HAP-1 (cell line): Measurements from ENCODE around the gene SKP1.
A peak's percentile ranks its signal among the peaks of the same experiment; 100 is the strongest.

Experiments used
- DNase-seq, 2 experiments: peaks; one replicate each; pipeline ENCODE4 v3.0.0-alpha.2; 2016 to 2020; ENCODE audit warnings: low spot score in 2 of 2
- H3K27me3 ChIP-seq: fragments of 250-450 bp; sonication (Bioruptor Pico); 2 replicates; pipeline ENCODE4 v1.5.1; 2020; ENCODE audit warnings: low read depth, mild to moderate bottlenecking, moderate library complexity
- H3K36me3 ChIP-seq: fragments of 250-450 bp; sonication (Bioruptor Pico); replicated peaks from 2 replicates; pipeline ENCODE4 v1.5.1; 2020; ENCODE audit warnings: mild to moderate bottlenecking
- H3K4me1 ChIP-seq: fragments of 250-450 bp; sonication (Bioruptor Pico); 2 replicates; pipeline ENCODE4 v1.5.1; 2020; ENCODE audit warnings: mild to moderate bottlenecking
- H3K4me3 ChIP-seq: fragments of 250-450 bp; sonication (Bioruptor Pico); 2 replicates; pipeline ENCODE4 v1.5.1; 2020; ENCODE audit warnings: mild to moderate bottlenecking, moderate library complexity
- H3K9me3 ChIP-seq: fragments of 250-450 bp; sonication (Bioruptor Pico); 2 replicates; pipeline ENCODE4 v1.5.1; 2020; ENCODE audit warnings: mild to moderate bottlenecking, moderate library complexity
- in situ Hi-C: fragments of 300-500 bp; cut with MboI; formaldehyde crosslinking; loops from 3 replicates; pipeline ENCODE4 v1.14.3; 2020; ENCODE audit warnings: low sequenced_read_pairs, inconsistent platforms, mixed read lengths

Gene SKP1

DNA sequence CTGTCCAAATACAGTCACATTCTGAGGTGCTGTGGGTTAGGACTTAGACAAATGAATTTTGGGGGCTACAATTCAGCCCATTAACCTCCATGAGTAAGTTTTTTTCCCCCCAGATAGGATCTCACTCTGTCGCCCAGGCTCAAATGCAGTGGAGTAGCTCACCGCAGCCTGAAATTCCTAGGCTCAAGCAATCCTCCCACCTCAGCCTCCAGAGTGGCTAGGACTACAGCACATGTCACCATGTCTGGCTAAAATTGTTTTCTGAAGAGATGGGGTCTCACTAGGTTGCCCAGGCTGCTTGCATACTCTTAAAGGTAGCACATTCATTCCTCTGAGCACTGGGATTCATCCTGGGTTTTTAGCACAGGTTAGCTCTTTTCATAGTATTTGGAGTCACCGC is 26.9 kb upstream of the SKP1 start:
- in situ Hi-C loops = no loop called here
- Histone ChIP-seq H3K4me3 (no peak overlapping the region), H3K36me3 (peaks cover 67% of the 10 kb centered on the region), H3K27me3 (no peaks in the 10 kb centered on the region), H3K9me3 (no peaks in the 10 kb centered on the region), H3K4me1 (no peaks in the 10 kb centered on the region; the same call in 1 of the 2 replicates)
- no peak for DNase-seq

DNA sequence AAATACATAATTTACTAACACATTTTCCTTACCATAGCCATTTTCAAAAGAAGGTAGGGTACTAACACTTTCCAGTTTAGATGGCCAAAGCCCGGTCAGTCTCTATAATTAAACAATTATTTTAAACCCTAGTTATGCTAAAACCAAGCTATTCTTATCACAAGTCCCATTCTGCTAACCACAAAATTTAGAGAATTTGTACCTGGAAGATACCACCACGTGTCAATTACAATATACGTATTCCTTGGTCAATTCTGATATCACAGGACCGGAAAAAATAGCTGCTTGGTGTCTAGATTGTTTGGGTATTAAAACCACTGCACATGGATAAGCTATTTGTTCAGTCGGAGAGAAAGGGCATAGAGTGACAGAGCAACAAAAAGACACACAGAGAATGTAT is 18.9 kb upstream of the SKP1 start:
- in situ Hi-C loops = loop anchor here (25.0 kb wide), 1 partner anchor 392 kb away; no protein-coding TSS in a partner anchor
- DNase-seq = no peak
- Histone ChIP-seq H3K27me3 (no peaks in the 10 kb centered on the region), H3K36me3 (peaks cover 56% of the 10 kb centered on the region), H3K9me3 (no peaks in the 10 kb centered on the region), H3K4me3 (no peak overlapping the region), H3K4me1 (no peaks in the 10 kb centered on the region)

DNA sequence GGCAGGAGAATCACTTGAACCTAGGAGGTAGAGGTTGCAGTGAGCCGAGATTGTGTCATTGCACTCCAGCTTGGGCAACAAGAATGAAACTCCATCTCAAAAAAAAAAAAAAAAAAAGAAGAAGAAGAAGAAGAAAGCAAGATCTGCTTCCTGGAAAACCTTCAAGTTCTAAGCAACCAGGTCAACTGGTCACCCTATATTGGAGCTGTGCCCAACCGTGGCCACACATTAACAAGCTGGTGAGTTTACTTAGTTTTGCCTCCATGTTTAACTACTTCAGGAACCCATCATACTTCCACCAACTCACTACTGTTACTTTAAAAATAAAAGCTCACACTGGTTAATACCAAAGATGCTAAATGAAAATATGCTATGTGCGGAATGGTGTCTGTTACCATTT is 12.3 kb upstream of the SKP1 start:
- no peak for DNase-seq
- no peaks in the 10 kb centered on the region for H3K4me1 ChIP-seq
- no peaks in the 10 kb centered on the region for H3K9me3 ChIP-seq
- no peaks in the 10 kb centered on the region for H3K27me3 ChIP-seq
- in situ Hi-C loops = loop anchor here (25.0 kb wide), 1 partner anchor 398 kb away; no protein-coding TSS in a partner anchor
- no peak overlapping the region for H3K4me3 ChIP-seq
- H3K36me3 ChIP-seq = 0 out of 2 replicates have a peak, but pooled peaks cover 4% of the 10 kb centered on the region

DNA sequence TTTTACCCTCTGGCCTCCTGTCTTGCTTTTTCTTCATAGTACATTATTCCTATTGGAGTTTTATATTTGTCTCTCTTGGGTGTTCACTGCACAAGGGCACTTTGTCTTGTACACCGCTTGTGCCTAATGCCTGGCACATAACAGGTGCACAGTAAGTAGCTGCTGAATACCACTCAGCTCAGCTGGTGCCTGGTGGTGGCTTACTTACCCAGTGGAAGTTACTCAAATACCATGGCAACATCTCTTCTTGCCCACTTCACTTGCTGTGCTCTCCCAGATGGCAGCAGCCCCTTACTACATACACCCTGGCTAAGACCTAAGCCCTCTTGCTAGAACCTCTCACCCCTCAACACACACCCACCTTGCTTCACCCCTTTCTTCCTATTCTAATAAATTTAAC is 11.3 kb upstream of the SKP1 start:
- no peaks in the 10 kb centered on the region for H3K27me3 ChIP-seq
- no peak for DNase-seq
- H3K9me3 ChIP-seq = no peaks in the 10 kb centered on the region
- no peak overlapping the region for H3K4me3 ChIP-seq
- no peaks in the 10 kb centered on the region for H3K36me3 ChIP-seq
- H3K4me1 ChIP-seq = no peaks in the 10 kb centered on the region
- in situ Hi-C loops = loop anchor here (25.0 kb wide), 1 partner anchor 399 kb away; no protein-coding TSS in a partner anchor

DNA sequence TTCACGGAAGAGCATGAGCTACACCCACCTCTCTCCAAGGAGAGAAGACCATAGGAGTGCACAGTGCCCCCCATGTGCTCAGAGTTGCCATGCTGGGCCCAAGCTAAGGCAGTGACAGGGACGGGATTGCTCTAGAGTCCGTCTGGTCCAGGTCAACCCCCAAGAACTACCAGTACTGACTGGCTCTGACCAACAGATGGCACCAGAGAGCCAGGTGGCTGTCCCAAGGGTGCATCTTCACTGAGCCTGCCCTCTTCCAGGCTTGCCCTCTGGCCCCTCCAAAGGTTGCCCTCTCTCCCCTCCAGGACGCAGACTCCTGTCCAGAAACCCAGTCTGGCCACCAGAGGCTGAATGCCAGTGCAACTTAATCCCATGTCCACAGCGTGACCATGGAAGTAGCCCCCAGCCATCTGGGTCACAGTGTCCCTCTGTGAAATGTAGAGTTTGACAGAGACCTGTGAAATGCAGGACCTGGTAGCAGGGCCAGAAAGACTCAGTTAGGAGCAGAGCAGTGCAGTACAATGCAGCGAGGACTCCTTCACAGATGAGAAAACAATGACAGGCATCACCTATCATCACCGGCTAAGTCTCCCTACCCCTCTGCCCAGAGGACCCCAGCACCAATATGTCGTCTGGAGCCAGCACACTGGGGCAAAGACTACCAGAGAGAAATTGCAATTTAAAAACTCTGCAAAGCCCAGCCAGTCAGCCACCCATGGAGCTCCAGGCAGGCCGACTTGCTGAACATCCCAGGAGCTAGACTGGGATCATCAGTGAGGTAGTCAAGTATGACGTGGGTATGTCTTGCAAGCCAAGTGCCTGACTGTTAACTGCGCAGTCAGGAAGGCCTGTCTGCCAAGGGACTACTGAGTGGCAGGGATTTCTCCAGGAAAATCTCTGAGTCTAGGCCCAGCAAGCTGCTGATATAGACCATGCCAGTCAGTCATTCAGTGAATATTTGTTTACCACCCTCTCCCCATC is 7.7 kb upstream of the SKP1 start:
- H3K4me1 ChIP-seq = no peaks in the 10 kb centered on the region
- H3K4me3 ChIP-seq = no peak overlapping the region
- H3K36me3 ChIP-seq = no peaks in the 10 kb centered on the region
- peak; percentile 46 to 82 for DNase-seq
- H3K9me3 ChIP-seq = no peaks in the 10 kb centered on the region
- no peaks in the 10 kb centered on the region for H3K27me3 ChIP-seq
- in situ Hi-C loops = loop anchor here (5.0 to 25.0 kb wide), 2 partner anchors 103 to 403 kb away; no protein-coding TSS in a partner anchor

DNA sequence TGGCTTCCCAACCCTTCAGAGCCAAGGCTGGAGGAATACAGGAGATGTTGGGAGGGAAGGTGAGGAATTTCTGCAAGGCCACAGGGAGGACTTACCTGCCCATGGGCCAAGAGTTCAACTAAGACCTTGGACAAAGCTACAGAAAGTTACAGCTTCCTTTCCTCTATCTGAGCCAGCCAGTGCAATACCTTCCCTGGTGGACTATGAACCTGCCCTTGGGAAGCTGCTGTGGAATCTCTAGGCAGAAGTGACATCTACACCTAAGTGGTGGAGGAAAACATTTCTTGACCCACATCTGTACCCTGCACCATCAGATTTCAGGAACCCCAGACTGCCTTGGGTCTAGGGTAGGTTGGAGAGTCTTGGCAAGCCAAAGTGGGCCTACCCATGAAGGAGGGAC is 6.7 kb upstream of the SKP1 start:
- DNase-seq = no peak
- in situ Hi-C loops = loop anchor here (5.0 to 25.0 kb wide), 2 partner anchors 104 to 404 kb away; no protein-coding TSS in a partner anchor
- H3K4me1 ChIP-seq = no peaks in the 10 kb centered on the region
- no peaks in the 10 kb centered on the region for H3K36me3 ChIP-seq
- no peaks in the 10 kb centered on the region for H3K27me3 ChIP-seq
- no peak overlapping the region for H3K4me3 ChIP-seq
- H3K9me3 ChIP-seq = no peaks in the 10 kb centered on the region

DNA sequence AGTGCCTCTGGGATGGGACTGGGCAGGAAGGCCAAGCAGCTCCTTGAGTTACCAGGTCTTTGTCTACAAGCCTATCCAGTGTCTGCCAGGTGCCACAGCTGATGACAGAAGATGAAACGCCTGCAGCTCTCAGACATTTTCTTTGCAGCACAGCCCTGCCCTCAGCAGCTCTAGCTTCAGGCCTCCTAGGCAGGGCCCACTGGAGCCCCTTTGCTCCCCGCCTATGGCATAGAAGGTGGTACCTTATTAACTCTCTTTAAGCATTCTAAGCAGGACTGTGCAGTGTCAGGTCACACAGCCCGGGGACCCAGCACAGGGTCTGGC is 1.3 kb upstream of the SKP1 start:
- DNase-seq = no peak
- no peaks in the 10 kb centered on the region for H3K27me3 ChIP-seq
- H3K9me3 ChIP-seq = no peaks in the 10 kb centered on the region
- in situ Hi-C loops = loop anchor here (25.0 kb wide), 1 partner anchor 409 kb away; no protein-coding TSS in a partner anchor
- peaks cover 7% of the 10 kb centered on the region for H3K4me1 ChIP-seq
- no peak overlapping the region; the same call in 1 of the 2 replicates for H3K4me3 ChIP-seq
- H3K36me3 ChIP-seq = peaks cover 14% of the 10 kb centered on the region

DNA sequence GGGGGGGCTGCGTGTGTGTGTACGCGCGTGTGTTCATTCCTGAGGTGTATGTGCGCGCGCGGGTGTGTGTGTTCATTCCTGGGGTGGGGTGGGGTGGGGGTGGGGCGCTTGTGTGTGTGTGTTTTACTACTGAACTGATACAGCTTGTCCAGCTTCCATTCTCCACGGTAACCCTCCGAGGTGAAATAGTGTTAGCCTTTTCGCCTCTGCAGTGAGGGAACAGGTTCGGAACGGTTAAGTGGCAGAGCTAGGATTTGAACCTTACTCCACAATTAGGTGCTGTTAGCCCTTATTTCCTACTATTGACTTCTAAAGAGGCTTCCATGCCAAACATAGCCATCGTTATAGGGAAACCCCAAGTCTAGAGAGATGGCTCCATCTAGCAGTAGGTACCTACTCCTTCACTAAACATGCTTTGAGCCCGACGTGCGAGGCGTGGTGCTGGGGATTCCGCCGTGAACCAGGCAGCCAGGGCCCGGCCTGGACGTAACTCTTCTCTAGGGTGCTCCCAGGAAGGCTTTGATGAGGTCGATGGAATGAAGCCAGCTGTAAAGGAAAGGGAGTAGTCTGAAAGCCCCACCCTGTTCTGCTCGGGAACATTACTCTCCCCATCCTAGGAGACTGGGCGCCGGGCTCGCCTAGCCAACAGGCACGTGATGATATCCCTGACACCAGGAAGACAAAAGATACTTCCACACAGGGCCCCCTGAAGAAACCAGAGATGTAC is 782 bp upstream of the SKP1 start:
- DNase-seq = peak in 1 of 2 experiments; percentile 14
- peaks cover 14% of the 10 kb centered on the region for H3K36me3 ChIP-seq
- H3K4me3 ChIP-seq = peak overlapping the region; percentile 100
- no peaks in the 10 kb centered on the region for H3K27me3 ChIP-seq
- in situ Hi-C loops = loop anchor here (25.0 kb wide), 1 partner anchor 410 kb away; no protein-coding TSS in a partner anchor
- H3K9me3 ChIP-seq = no peaks in the 10 kb centered on the region
- H3K4me1 ChIP-seq = peaks cover 7% of the 10 kb centered on the region

DNA sequence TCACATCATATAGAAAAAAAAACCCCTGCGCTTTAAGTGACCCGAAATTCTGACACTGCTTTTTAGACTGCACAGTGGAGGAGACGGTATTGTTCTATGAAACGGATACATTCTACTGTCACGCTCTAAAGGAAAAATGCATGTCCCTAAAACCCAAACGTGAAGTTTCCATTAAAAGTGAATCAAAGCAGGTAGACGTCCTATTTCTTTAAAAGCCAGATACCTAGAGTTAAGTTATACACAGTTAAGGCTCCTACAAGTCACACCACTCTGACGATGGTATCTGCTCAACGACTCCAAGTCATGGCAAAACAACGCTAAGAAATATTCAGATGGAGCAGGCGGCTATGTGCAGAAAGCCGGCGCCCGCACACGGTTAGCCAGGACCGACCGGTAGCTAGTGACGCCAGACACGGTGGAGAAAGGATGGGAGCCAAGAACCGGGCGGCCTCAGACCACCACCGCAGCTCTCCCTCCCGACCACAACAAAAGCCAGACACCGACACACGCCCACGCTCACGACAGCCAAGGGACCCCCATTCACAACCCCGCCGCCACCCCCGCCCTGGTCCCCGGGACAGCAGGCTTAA is 734 bp downstream of the SKP1 start:
- peak overlapping the region; percentile 100 for H3K4me3 ChIP-seq
- H3K27me3 ChIP-seq = no peaks in the 10 kb centered on the region
- peaks cover 30% of the 10 kb centered on the region for H3K36me3 ChIP-seq
- in situ Hi-C loops = loop anchor here (25.0 kb wide), 1 partner anchor 411 kb away; no protein-coding TSS in a partner anchor
- DNase-seq = peak; percentile 25 to 49
- H3K4me1 ChIP-seq = peaks cover 7% of the 10 kb centered on the region
- H3K9me3 ChIP-seq = no peaks in the 10 kb centered on the region

DNA sequence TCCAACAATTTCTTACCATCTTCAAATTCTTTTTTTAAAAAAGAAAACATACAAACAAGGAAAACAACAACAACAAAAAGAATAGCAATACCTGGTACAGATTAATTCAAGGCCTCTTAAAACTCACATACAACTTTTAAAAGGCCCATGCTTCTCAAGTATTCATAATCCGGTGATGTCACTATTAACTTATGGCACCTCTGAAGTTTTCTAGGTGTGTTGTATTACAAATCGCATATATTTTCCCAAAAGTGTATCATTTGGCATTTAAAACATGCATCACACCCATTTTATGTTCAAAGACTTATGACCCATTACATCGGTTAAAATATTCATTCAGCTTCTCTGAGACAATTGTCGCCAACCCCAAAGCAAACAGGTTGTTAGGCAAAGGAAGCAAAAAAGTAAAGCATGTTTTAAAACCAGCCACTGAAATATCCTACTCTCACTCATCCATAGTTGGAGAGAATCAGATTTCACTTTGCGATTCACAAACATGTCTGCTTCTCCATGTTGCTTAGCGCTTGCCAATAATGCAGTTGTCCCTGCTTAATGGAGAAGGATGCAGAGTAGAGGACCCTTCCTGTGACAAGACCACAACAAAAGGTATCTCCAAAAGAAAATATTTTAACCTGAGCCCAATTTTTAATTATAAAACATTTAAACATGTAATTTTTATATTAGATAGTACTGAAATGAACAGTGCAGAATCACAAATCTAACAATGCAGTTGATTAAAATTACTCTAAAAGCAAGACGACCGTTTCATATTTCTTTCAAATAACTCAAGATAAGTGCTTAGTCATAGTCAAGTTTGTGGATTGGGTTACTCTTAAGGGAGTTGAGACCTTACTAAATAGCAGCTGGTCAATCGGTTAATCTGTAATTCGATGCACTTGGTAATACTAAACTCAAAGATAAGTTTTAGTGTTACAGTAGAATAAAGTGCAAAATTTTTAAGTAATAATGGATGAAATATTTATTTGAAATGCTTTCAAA is 1.6 kb downstream of the SKP1 start:
- H3K36me3 ChIP-seq = peaks cover 38% of the 10 kb centered on the region
- DNase-seq = peak in 1 of 2 experiments; percentile 63
- in situ Hi-C loops = loop anchor here (25.0 kb wide), 1 partner anchor 412 kb away; no protein-coding TSS in a partner anchor
- no peaks in the 10 kb centered on the region for H3K27me3 ChIP-seq
- H3K4me1 ChIP-seq = peaks cover 7% of the 10 kb centered on the region
- H3K9me3 ChIP-seq = no peaks in the 10 kb centered on the region
- peak overlapping the region; percentile 100 for H3K4me3 ChIP-seq

DNA sequence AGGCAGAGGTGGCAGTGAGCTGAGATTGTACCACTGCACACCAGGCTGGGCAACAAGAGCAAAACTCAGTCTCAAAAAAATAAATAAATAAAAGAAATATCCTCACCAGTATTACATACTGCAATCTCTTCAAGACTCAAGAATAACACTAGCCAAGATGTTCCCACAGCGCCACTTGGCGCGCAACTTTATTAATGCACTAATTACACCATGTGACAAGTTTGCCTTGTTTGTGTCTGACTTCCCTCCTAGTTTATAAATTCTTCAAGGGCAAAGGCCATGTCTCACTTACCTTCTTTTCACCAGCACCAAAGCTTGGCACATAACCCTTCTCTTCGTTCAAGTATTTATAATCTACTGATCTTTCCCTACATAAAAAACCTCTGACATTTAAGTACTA is 4.8 kb downstream of the SKP1 start:
- Histone ChIP-seq H3K4me1 (peaks cover 3% of the 10 kb centered on the region; the same call in 1 of the 2 replicates), H3K9me3 (no peaks in the 10 kb centered on the region), H3K4me3 (no peak overlapping the region), H3K36me3 (peaks cover 62% of the 10 kb centered on the region), H3K27me3 (no peaks in the 10 kb centered on the region)
- in situ Hi-C loops = no loop called here
- no peak for DNase-seq

DNA sequence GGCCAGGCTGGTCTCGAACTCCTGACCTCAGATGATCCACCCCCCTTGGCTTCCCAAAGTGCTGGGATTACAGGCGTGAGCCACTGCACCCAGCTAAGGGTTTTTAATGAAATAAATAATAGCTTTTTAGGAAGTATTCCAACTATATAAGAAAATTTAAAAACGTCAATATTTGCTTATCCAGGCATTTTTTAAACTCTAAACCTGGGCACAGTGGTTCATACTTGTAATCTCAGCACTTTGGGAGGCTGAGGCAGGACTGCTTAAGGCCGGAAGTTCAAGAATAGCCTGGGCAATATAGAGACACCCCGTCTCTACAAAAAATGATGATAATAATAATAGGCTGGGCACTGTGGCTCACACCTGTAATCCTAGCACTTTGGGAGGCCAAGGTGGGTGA is 14.2 kb downstream of the SKP1 start:
- in situ Hi-C loops = no loop called here
- peaks cover 61% of the 10 kb centered on the region for H3K36me3 ChIP-seq
- no peaks in the 10 kb centered on the region for H3K9me3 ChIP-seq
- H3K27me3 ChIP-seq = no peaks in the 10 kb centered on the region
- no peak overlapping the region for H3K4me3 ChIP-seq
- no peak for DNase-seq
- no peaks in the 10 kb centered on the region for H3K4me1 ChIP-seq
